SW480 (cell line): ENCODE results near the gene AKAP7.

Experiments
- DNase-seq: peaks from one replicate; pipeline ENCODE4 v3.0.0-alpha.2; 2016; ENCODE audit warnings: low spot score

The AKAP7 gene

GRCh38 chr6:131199568-131200272, 64.5 kb downstream of the AKAP7 start:
- DNase-seq, result peak; percentile 60

GRCh38 chr6:131205481-131206244, 70.4 kb downstream of the AKAP7 start:
- no peak for DNase-seq

GRCh38 chr6:131206463-131207251, 71.4 kb downstream of the AKAP7 start:
- no peak for DNase-seq

GRCh38 chr6:131208787-131209186, 73.5 kb downstream of the AKAP7 start:
- DNase-seq, result no peak

GRCh38 chr6:131210469-131210868, 75.2 kb downstream of the AKAP7 start:
- no peak for DNase-seq

GRCh38 chr6:131212024-131212423, 76.8 kb downstream of the AKAP7 start:
- no peak for DNase-seq

GRCh38 chr6:131212913-131213312, 77.6 kb downstream of the AKAP7 start:
- DNase-seq, result no peak

- no peak for DNase-seq
These were observed 78.3 kb downstream of the AKAP7 start for GRCh38 chr6:131213501-131213990.

GRCh38 chr6:131215219-131215618, 80.0 kb downstream of the AKAP7 start:
- DNase-seq, result no peak

GRCh38 chr6:131216246-131216645, 81.0 kb downstream of the AKAP7 start:
- DNase-seq, result no peak

GRCh38 chr6:131222773-131223172, 87.5 kb downstream of the AKAP7 start:
- no peak for DNase-seq

- no peak for DNase-seq
These were observed 88.1 kb downstream of the AKAP7 start for GRCh38 chr6:131223416-131223815.

GRCh38 chr6:131225127-131225526, 89.9 kb downstream of the AKAP7 start:
- peak; percentile 2 for DNase-seq

- DNase-seq, result no peak
These were observed 90.7 kb downstream of the AKAP7 start for GRCh38 chr6:131225959-131226358.

GRCh38 chr6:131226459-131227157, 91.3 kb downstream of the AKAP7 start:
- DNase-seq, result no peak

GRCh38 chr6:131227158-131227543, 91.9 kb downstream of the AKAP7 start:
- no peak for DNase-seq

GRCh38 chr6:131231103-131231502, 95.8 kb downstream of the AKAP7 start:
- no peak for DNase-seq

GRCh38 chr6:131231891-131232290, 96.6 kb downstream of the AKAP7 start:
- DNase-seq, result no peak

GRCh38 chr6:131244942-131245341, 109.7 kb downstream of the AKAP7 start:
- DNase-seq, result no peak

- DNase-seq, result no peak
These were observed 114.9 kb downstream of the AKAP7 start for GRCh38 chr6:131250122-131250521.

GRCh38 chr6:131250936-131251335, 115.7 kb downstream of the AKAP7 start:
- no peak for DNase-seq

GRCh38 chr6:131251590-131252199, 116.4 kb downstream of the AKAP7 start:
- no peak for DNase-seq
